Neural crest cell (in vitro differentiated cells): Measurements from ENCODE around the gene TBC1D4. TPM values are rescaled to one million over a fixed set of nuclear protein-coding genes. Genes with fewer than 3 reads are reported as not detected.

Source experiments
- DNase-seq: peaks from one replicate; pipeline ENCODE4 v3.0.0; 2021; ENCODE audit warnings: low read depth, mixed read lengths, low spot score
- H3K27ac Mint-ChIP-seq: one replicate; pipeline ENCODE4 v1.8.0; 2021; ENCODE audit warnings: mild to moderate bottlenecking, mixed read lengths; ENCODE audit not compliant: unreplicated experiment
- H3K27me3 Mint-ChIP-seq: 2 replicates; pipeline ENCODE4 v1.8.0; 2021; ENCODE audit warnings: low read depth, mild to moderate bottlenecking, mixed read lengths
- H3K36me3 Mint-ChIP-seq: 2 replicates; pipeline ENCODE4 v1.8.0; 2021; ENCODE audit warnings: low read depth, mild to moderate bottlenecking, mixed read lengths
- H3K4me1 Mint-ChIP-seq: 2 replicates; pipeline ENCODE4 v1.8.0; 2021; ENCODE audit warnings: mixed read lengths
- H3K4me3 Mint-ChIP-seq: one replicate; pipeline ENCODE4 v1.8.0; 2021; ENCODE audit warnings: mild to moderate bottlenecking, mixed read lengths
- H3K9me3 Mint-ChIP-seq: 2 replicates; pipeline ENCODE4 v1.8.0; 2021; ENCODE audit warnings: mixed read lengths
- total RNA-seq: library from RNA; stranded (reverse); gene quantifications from 2 replicates; pipeline ENCODE4 v1.2.1, GENCODE V29; 2021
- TF ChIP-seq, protein P1 (sequence below): fragments of 200-600 bp; sonication (generic); conservative IDR thresholded peaks from 2 replicates; pipeline ENCODE4 v1.5.0; 2021; ENCODE audit warnings: antibody characterized with exemption, mild to moderate bottlenecking

Gene TBC1D4
- total RNA-seq, 1 donor from 2014 or later = 13.4 TPM

DNA sequence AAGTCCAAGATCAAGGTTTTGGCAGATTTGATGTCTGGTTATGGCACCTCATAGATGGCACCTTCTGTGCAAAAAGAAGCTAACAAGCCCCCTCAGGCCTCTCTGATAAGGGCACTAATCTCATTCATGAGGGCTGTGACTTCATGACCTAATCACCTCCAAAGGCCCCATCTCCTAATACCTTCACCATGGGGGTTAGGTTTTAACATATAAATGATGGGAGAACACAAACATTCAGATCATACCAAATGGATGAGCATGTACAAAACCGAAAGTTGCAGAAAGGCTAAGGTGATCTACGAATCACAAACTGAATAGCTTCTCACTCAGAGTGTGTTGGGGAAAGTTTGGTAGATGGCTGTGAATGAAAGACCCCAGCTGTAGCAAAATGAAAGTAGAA is 217.4 kb downstream of the TBC1D4 start:
- DNase-seq = no peak
- Mint-ChIP-seq H3K27me3 (no peaks in the 10 kb centered on the region), H3K4me1 (no peaks in the 10 kb centered on the region), H3K9me3 (no peaks in the 10 kb centered on the region), H3K27ac (peak overlapping the region; percentile 57), H3K4me3 (no peak overlapping the region), H3K36me3 (peaks cover 2% of the 10 kb centered on the region)
- TF ChIP-seq, protein P1, sequence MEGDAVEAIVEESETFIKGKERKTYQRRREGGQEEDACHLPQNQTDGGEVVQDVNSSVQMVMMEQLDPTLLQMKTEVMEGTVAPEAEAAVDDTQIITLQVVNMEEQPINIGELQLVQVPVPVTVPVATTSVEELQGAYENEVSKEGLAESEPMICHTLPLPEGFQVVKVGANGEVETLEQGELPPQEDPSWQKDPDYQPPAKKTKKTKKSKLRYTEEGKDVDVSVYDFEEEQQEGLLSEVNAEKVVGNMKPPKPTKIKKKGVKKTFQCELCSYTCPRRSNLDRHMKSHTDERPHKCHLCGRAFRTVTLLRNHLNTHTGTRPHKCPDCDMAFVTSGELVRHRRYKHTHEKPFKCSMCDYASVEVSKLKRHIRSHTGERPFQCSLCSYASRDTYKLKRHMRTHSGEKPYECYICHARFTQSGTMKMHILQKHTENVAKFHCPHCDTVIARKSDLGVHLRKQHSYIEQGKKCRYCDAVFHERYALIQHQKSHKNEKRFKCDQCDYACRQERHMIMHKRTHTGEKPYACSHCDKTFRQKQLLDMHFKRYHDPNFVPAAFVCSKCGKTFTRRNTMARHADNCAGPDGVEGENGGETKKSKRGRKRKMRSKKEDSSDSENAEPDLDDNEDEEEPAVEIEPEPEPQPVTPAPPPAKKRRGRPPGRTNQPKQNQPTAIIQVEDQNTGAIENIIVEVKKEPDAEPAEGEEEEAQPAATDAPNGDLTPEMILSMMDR = no peak

DNA sequence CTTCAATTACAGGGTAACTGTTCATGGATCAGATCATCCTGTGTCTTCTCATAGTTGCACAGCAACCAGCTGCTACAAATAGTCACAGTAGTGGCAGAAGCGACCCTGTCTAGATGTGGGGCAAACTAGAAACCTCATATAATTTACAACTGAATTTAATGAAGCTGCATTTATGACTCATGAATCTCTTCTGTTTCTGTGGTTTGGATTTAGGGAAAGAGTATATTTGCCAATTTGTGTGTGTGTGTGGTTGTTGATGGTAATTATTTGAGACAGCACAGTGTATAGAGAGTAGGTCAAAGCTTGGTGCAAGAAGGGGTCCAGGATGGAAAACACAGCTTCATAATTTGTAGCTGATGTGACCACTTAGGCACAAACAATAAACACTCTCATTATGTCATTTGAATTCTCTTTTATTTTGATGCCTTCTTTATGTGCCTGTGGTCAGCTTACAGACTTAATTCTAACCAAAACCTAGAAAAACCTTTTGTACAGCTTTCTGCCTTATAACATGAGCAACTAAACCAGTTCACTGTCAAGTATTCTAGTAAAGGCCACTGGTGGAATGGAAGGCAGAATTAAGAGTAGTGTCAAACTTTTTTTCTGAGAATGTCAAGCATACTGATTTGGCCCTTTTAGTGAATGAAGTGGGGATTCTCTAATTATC is 218.1 kb downstream of the TBC1D4 start:
- no peaks in the 10 kb centered on the region for H3K9me3 Mint-ChIP-seq
- TF ChIP-seq, protein P1 = no peak
- no peaks in the 10 kb centered on the region for H3K27me3 Mint-ChIP-seq
- no peaks in the 10 kb centered on the region for H3K36me3 Mint-ChIP-seq
- H3K4me3 Mint-ChIP-seq = no peak overlapping the region
- no peak for DNase-seq
- no peaks in the 10 kb centered on the region for H3K4me1 Mint-ChIP-seq
- H3K27ac Mint-ChIP-seq = no peak overlapping the region

DNA sequence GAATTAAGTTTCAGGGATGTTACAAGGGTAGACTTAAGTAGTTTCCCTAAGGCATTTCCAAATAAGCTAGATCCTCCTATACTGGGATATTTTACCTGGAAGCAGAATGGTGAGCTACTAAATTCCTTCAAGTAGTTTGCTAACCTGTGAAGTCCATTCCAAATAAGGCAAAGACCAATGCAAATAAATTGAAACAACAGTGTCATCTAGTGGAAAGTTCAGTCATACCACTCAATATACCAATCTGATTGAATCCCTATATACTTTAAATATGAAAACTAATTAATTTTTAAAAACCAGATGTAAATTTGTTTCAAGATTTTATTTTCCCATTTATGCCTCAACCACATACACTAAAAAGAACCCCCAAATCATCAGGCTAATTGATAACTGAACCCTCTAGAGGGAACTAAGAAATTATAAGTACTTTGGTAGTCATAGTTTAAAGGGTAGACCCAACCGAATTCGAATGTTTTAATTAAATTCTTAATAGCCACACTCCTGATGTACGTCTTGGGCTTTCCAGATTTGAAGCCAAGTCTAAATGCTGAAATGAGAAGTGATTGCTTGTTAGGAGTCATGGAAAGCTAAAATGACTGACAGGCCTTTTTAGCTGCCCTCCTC is 223.7 kb downstream of the TBC1D4 start:
- no peak overlapping the region for H3K4me3 Mint-ChIP-seq
- DNase-seq = no peak
- no peaks in the 10 kb centered on the region for H3K4me1 Mint-ChIP-seq
- no peaks in the 10 kb centered on the region for H3K9me3 Mint-ChIP-seq
- no peaks in the 10 kb centered on the region for H3K36me3 Mint-ChIP-seq
- no peaks in the 10 kb centered on the region for H3K27me3 Mint-ChIP-seq
- H3K27ac Mint-ChIP-seq = no peak overlapping the region
- TF ChIP-seq, protein P1 = peak; percentile 83

DNA sequence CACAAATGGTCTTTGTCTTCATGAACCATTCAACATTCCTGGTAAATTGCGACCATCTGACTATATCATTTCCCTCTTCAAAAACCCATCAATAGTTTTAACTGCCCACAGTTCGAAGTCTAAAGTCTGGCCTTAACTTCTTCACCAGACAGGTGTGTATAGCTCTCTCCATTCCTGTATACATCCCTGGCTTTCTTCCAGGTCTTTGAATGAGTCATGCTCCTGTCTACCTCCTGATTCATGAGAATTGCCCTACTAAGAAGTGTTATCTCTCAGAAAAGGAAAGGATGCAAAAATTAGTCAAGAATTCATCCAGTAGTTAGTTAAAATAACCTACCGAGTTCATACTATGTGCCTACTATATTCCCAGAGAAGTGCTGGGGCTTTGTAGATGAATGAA is 225.0 kb downstream of the TBC1D4 start:
- H3K4me1 Mint-ChIP-seq = no peaks in the 10 kb centered on the region
- no peak overlapping the region for H3K4me3 Mint-ChIP-seq
- TF ChIP-seq, protein P1 = no peak
- H3K36me3 Mint-ChIP-seq = no peaks in the 10 kb centered on the region
- no peaks in the 10 kb centered on the region for H3K9me3 Mint-ChIP-seq
- DNase-seq = no peak
- no peaks in the 10 kb centered on the region for H3K27me3 Mint-ChIP-seq
- no peak overlapping the region for H3K27ac Mint-ChIP-seq

DNA sequence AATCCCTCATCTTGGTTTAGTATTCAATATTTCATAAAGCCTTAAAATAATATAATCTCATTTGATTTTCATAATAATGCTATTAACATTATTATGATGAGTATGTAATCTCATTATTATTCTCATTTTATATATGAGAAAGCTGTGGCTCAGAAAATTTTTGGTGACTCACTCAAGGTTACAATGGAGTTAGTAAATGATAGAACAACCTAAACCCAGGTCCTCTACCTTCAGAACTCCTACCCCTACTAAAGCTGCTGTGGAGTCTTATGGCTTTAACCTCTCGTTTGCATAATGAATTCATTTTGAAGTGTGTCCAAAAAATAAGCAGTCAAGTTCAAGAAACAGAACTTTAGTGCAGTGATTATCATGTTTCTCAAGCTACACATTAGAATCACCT is 226.3 kb downstream of the TBC1D4 start:
- Mint-ChIP-seq H3K4me3 (no peak overlapping the region), H3K27me3 (no peaks in the 10 kb centered on the region), H3K9me3 (no peaks in the 10 kb centered on the region), H3K36me3 (no peaks in the 10 kb centered on the region), H3K4me1 (no peaks in the 10 kb centered on the region), H3K27ac (no peak overlapping the region)
- TF ChIP-seq, protein P1 = no peak
- no peak for DNase-seq
